Activated T-helper 1 cell treated with Interleukin-2 at 50 U/mL for 16 hours (primary cell): ENCODE measurements around the gene RERE.
"Not testable (repeated sequence)": the region's sequence is repeated elsewhere in the genome, so short reads cannot be mapped to it uniquely, and the experiment has no call there.

Experiments
- DNase-seq: peaks from one replicate; pipeline ENCODE4 v3.0.0-alpha.2; 2020; ENCODE audit warnings: low read depth

RERE gene

DNA sequence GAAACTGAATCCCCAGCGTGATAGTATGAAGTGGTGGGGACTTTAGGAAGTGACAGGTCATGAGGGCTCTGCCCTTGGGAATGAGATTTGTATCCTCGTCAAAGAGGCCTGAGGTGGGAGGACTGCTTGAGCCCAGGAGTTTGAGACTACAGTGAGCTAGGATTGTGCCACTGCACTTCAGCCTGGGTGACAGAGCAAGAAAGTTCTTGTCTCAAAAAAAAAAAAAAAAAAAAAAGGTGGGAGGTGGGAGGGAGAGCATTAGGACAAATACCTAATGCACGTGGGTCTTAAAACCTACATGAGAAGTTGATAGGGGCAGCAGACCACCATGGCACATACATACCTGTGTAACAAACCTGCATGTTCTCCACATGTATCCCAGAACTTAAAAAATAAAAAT, 24.0 kb upstream of the RERE start:
- no peak for DNase-seq

- no peak for DNase-seq
Observed at GRCh38 chr1:8839990-8840389, 22.6 kb upstream of the RERE start.

DNA sequence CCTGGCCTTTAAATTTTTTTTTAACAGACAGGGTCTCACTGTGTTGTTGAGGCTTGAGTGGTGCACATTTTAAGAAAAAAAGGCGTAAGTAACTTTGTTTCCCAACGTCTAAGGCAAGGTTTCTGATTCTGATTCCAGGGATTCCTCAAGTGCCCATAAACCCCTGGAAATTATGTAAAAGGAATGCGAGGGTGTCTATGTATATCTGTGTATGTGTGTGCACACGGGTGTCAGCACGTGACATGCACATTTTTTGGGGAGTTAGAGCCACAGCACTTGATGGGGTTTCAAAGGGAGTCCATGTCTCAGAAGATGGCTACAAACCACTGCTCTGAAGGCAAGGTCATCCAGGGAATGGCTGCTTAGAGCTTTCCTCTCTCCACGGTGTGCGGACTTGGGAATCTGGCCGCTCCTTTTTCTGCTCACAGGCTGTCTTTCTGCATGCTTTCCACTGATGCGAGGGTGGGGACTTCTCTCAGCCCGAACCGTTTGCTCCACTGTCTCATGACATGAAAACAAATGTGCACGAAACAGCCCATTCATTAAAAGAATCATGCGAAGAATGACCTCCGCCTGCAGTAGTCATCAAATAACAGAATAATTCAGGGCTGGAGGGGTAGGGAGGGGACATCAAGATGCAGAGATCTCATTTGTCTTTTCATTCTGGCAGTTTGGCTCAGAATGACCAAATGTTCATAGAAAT, 18.7 kb upstream of the RERE start:
- DNase-seq: no peak

- no peak for DNase-seq
Observed at GRCh38 chr1:8831340-8831739, 13.9 kb upstream of the RERE start.

- DNase-seq: not testable (repeated sequence)
Observed at GRCh38 chr1:8830732-8831131, 13.3 kb upstream of the RERE start.

DNA sequence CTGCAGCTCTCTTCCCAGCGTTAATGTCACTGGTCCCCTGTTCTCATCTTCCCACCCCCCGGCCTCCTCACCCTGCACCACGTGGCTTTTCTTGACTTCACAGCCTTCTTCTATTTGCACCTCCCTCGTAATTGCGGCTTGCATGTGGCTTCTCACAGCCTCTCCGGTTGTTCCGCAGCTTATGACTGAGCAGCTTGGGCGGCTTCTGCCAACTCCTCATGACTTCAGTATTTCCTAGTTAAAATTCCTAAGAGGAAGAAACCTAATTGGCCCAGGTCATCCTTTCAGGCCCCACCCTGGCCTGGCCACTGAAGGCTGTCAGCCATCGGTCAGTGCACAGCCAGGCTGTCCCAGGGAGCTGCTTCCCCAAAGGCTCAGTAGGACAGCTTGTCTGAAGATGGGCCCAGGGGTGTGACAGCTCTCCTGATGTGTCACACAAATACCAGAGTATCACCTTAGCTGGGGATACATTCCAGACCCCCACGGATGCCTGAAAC, 8.6 kb upstream of the RERE start:
- no peak for DNase-seq

- DNase-seq: no peak
Observed at GRCh38 chr1:8823295-8823664, 5.8 kb upstream of the RERE start.

DNA sequence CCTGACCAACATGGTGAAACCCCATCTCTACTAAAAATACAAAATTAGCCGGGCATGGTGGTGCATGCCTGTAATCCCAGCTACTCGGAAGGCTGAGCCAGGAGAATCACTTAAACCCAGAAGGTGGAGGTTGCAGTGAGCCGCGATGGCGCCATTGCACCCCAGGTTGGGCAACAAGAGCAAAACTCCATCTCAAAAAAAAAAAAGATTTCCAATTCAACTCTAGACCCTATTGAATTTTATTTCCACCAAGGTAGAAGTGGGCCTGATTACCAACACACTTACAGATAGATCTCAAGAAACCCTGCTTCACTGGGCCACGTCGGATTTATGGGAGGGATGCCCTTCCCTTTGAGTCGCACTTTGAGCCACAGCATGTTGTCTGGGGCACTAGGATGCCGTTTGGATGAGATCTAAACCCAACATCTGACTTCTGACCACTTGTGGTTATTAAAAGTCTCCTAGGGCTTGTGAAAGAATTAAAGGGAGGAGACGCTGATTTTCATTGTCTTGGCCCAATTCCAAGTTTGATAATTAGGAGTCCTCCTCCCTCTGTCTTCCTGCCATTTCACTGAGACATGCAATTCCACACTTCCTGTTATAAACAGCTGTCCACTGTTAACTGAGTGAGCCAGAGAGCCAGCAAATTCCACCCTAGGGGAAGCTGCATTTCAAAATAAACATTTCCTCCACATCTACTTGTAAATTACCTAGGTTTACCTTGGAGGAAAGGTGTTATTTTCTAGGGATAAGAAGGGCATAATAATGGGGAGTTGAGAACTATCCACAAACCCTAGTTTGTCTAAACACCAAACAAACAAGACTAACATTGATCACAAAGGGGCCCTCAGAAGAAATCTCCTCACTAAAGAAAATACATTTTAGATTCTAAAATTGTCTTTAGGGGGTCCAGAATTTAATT, 5.2 kb upstream of the RERE start:
- DNase-seq: no peak

DNA sequence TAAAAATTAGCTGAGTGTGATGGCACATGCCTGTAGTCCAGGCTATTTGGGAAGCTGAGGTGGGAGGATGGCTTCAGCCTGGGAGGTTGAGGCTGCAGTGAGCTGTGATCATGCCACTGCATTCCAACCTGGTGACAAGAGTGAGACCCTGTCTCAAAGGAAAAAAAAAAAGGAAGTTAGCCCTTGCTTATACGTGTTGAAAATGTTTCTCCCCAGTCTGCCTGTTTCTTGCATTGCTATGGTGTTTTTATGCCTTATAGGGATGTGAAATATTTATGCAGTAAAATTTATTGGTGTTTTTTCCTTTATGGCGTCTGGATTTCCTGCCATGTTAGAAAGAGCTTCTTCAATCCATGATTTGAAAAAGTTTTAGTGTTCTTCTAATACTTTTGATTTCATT, 3.6 kb upstream of the RERE start:
- DNase-seq: no peak

DNA sequence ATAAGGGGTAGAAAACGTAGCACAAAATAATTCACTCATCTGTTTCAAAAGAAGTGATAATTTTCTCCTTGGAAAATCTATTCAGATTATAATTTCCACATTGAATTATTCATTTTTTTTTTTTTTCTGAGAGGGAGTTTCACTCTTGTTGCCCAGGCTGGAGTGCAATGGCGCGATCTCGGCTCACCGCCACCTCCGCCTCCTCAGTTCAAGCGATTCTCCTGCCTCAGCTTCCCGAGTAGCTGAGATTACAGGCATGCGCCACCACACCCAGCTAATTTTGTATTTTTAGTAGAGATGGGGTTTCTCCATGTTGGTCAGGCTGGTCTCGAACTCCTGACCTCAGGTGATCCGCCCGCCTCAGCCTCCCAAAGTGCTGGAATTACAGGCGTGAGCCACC, 1.3 kb upstream of the RERE start:
- not testable (repeated sequence) for DNase-seq

- DNase-seq: no peak
Observed at GRCh38 chr1:8818325-8818775, 910 bp upstream of the RERE start.

- peak; percentile 4 for DNase-seq
Observed at GRCh38 chr1:8816831-8817411, 519 bp downstream of the RERE start.

GRCh38 chr1:8816264-8816663, 1.2 kb downstream of the RERE start:
- DNase-seq: no peak

GRCh38 chr1:8815582-8816151, 1.8 kb downstream of the RERE start:
- no peak for DNase-seq

- DNase-seq: no peak
Observed at GRCh38 chr1:8814865-8815264, 2.6 kb downstream of the RERE start.

- DNase-seq: no peak
Observed at GRCh38 chr1:8813991-8814390, 3.4 kb downstream of the RERE start.

- no peak for DNase-seq
Observed at GRCh38 chr1:8813016-8813763, 4.2 kb downstream of the RERE start.

DNA sequence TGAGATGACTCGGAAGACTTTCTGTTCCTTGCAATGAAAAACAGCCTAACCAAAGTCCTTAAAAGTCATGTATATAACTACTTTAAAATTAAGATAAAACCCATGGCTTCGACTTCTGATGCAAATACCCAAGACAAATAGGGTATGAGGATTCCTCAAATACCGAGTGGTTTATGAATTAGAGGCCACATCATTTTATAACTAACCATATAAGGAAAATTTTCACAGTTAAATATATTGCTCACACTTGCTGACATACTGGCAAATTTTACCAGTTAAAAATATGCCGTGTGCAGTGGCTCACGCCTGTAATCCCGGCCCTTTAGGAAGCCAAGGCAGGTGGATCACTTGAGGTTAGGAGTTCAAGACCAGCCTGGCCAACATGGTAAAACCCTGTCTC, 5.4 kb downstream of the RERE start:
- DNase-seq: no peak

DNA sequence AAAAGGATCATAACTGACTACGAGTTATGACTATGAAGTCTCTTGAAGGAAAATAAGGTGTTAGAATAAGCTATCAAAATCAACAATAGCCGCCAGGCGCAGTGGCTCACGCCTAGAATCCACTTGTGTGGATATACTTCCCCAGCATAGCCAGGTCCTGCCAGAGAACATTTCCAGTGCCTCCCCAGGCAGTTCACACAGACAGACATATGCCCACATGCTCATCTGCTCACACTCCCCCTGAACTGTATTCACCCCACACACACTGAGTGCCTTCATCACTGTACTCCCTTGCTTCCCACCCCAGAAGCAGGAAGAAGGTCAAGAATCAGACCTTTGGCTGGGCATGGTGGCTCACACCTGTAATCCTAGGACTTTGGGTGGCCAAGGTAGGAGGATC, 6.5 kb downstream of the RERE start:
- no peak for DNase-seq

GRCh38 chr1:8809342-8809736, 8.1 kb downstream of the RERE start:
- DNase-seq: no peak

GRCh38 chr1:8807004-8807403, 10.4 kb downstream of the RERE start:
- DNase-seq: no peak

- DNase-seq: no peak
Observed at GRCh38 chr1:8800416-8800815, 17.0 kb downstream of the RERE start.
